KMS-11 (cell line): ENCODE data around the gene SMOC2.

Source experiments
- H2AFZ ChIP-seq: fragments of 200-600 bp; sonication (generic); 2 replicates; pipeline ENCODE4 v1.6.1; 2016; ENCODE audit warnings: antibody characterized with exemption, mixed run types, low read depth
- H3K27ac ChIP-seq: fragments of 200-600 bp; sonication (generic); 2 replicates; pipeline ENCODE4 v1.6.1; 2016; ENCODE audit warnings: mild to moderate bottlenecking, mixed run types
- H3K27me3 ChIP-seq: fragments of 200-600 bp; sonication (generic); 2 replicates; pipeline ENCODE4 v1.6.1; 2017; ENCODE audit warnings: mild to moderate bottlenecking, low read depth, mixed run types, moderate library complexity; ENCODE audit not compliant: insufficient read depth
- H3K36me3 ChIP-seq: fragments of 200-600 bp; sonication (generic); 2 replicates; pipeline ENCODE4 v1.6.1; 2017; ENCODE audit warnings: mild to moderate bottlenecking, mixed run types; ENCODE audit not compliant: insufficient read depth
- H3K4me1 ChIP-seq: fragments of 200-600 bp; sonication (generic); 2 replicates; pipeline ENCODE4 v1.6.1; 2016; ENCODE audit warnings: mild to moderate bottlenecking, low read depth, mixed run types; ENCODE audit not compliant: poor library complexity, severe bottlenecking
- H3K4me2 ChIP-seq: fragments of 200-600 bp; sonication (generic); 2 replicates; pipeline ENCODE4 v1.7.0; 2016; ENCODE audit warnings: mild to moderate bottlenecking, mixed run types
- H3K4me3 ChIP-seq: fragments of 200-600 bp; sonication (generic); IDR thresholded peaks from 2 replicates; pipeline ENCODE4 v1.6.1; 2017; ENCODE audit warnings: low read depth, low read length, mixed read lengths; ENCODE audit not compliant: insufficient read depth
- H3K79me2 ChIP-seq: fragments of 200-600 bp; sonication (generic); 2 replicates; pipeline ENCODE4 v1.6.1; 2016; ENCODE audit warnings: low read depth, mixed run types; ENCODE audit not compliant: insufficient read depth
- H3K9ac ChIP-seq: fragments of 200-600 bp; sonication (generic); 2 replicates; pipeline ENCODE4 v1.6.1; 2016; ENCODE audit warnings: mild to moderate bottlenecking, mixed run types
- H4K20me1 ChIP-seq: fragments of 200-600 bp; sonication (generic); 2 replicates; pipeline ENCODE4 v1.6.1; 2016; ENCODE audit warnings: mild to moderate bottlenecking, mixed run types; ENCODE audit not compliant: insufficient read depth
- TF ChIP-seq, protein P1 (sequence below): fragments of 200-600 bp; sonication (generic); conservative IDR thresholded peaks from 2 replicates; pipeline ENCODE4 v1.6.1; 2017; ENCODE audit warnings: low read depth, mild to moderate bottlenecking, antibody characterized with exemption, low read length, moderate library complexity, mixed read lengths

The SMOC2 gene

DNA sequence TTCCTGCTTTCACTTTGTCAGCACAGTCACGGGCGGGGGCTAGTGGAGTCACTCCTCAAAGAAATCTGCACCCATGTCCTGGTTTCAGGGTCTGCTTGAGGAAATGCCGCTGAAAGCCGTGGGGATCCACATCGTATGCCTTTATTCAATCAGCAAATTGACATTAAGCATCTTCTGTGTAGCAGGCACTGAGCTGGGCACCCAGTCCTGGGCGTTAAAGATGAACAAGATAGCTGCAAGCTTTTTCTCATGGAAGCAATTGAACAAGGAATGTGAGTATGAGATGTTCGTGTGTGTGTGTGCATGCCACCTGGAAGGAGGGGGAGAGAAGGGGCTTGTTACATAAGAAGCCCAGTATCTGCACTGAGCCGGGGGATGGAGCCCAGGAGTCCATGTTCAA, 243.9 kb downstream of the SMOC2 start:
- H3K27ac ChIP-seq, result no peak overlapping the region
- H3K4me3 ChIP-seq, result no peak overlapping the region
- no peaks in the 10 kb centered on the region for H3K27me3 ChIP-seq

DNA sequence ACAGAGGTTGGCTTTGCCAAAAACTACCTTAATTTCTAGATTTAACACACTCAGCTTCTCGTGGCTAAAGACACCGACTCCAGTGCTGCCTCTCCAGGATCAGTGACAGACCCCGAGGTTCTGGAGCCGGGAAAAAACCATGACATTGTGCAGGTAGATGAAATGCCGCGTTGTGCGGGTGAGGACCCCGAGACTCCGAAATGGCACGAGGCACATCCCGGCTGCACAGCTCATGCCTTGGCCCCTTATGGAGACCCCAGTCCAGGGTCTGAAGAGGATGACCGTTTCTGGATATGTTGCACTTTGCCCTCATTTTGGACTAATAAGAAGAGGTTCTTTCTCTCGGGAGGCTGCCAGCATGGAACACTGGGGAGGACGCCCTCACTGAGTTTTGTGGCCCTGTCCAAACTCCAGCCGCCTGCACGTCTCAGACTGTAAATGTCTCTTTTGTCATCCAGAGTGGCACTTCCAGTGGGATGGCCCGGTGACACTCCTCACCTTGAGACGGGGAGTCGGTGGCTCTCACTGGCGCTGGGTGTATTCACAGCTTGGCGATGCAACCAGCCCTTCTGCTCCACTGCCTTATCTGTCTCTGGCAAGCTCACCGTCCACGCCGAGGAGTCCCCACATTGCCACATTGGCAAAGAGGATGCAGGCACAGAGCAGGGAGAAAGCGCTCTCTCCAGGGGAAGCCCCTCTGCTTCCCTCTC, 245.2 kb downstream of the SMOC2 start:
- Histone ChIP-seq H3K79me2 (no peaks in the 10 kb centered on the region), H3K9ac (no peak overlapping the region), H3K4me2 (no peak overlapping the region), H3K4me3 (no peak overlapping the region), H3K4me1 (no peaks in the 10 kb centered on the region), H2AFZ (no peak overlapping the region), H4K20me1 (no peaks in the 10 kb centered on the region), H3K36me3 (no peaks in the 10 kb centered on the region), H3K27ac (no peak overlapping the region), H3K27me3 (no peaks in the 10 kb centered on the region)
- TF ChIP-seq, protein P1, sequence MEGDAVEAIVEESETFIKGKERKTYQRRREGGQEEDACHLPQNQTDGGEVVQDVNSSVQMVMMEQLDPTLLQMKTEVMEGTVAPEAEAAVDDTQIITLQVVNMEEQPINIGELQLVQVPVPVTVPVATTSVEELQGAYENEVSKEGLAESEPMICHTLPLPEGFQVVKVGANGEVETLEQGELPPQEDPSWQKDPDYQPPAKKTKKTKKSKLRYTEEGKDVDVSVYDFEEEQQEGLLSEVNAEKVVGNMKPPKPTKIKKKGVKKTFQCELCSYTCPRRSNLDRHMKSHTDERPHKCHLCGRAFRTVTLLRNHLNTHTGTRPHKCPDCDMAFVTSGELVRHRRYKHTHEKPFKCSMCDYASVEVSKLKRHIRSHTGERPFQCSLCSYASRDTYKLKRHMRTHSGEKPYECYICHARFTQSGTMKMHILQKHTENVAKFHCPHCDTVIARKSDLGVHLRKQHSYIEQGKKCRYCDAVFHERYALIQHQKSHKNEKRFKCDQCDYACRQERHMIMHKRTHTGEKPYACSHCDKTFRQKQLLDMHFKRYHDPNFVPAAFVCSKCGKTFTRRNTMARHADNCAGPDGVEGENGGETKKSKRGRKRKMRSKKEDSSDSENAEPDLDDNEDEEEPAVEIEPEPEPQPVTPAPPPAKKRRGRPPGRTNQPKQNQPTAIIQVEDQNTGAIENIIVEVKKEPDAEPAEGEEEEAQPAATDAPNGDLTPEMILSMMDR, result no peak

More for the DNA sequence above, 243.9 kb downstream of the SMOC2 start:
- H2AFZ ChIP-seq, result no peak overlapping the region
- no peaks in the 10 kb centered on the region for H3K4me1 ChIP-seq
- H3K79me2 ChIP-seq, result no peaks in the 10 kb centered on the region
- H3K9ac ChIP-seq, result no peak overlapping the region
- no peaks in the 10 kb centered on the region for H4K20me1 ChIP-seq
- H3K4me2 ChIP-seq, result no peak overlapping the region
- TF ChIP-seq, protein P1, result no peak
- H3K36me3 ChIP-seq, result no peaks in the 10 kb centered on the region

DNA sequence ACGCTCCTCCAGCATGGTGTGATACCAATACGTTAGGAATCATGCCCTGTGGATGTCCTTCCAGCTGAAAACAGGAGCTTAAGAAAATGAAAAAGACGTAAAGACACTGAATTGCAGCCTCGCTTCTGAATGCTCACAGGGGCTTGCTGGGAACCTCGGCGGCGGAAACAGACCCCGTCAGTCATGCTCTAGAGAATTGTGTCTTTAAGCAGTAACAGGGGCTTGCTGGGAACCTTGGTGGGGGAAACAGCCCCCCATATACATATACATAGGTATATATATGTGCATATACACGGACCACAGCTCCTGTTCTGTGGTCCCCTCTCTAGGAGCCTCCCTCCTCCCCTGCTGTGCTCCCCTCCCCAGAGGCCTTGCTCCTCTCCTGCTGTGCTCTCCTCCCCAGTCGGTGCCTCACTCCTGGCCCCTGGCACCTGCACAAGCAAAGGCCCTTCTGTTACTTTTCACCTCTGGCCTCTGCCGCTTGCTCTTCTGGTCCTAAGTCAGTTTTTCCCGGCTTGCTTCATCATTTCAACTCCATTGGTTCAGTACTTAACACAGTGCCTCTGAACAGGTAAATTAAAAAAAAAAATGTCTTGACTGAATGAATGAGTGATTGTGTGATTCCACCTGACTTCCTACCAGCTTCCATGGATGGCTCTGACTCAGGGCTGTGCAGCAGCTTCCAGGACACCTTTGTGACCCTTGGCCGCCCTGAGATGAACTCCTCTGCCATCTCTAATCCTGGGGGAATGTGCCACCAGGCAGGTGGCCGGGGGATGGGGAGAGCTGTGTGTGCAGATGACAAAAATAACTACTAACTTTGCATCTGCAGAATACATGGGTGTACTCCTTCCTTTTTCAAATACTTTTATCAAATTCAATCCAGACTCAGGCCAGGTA, 246.1 kb downstream of the SMOC2 start:
- no peaks in the 10 kb centered on the region for H4K20me1 ChIP-seq
- no peaks in the 10 kb centered on the region for H3K4me1 ChIP-seq
- H2AFZ ChIP-seq, result no peak overlapping the region
- H3K36me3 ChIP-seq, result no peaks in the 10 kb centered on the region
- no peaks in the 10 kb centered on the region for H3K27me3 ChIP-seq
- H3K4me3 ChIP-seq, result no peak overlapping the region
- H3K9ac ChIP-seq, result no peak overlapping the region
- TF ChIP-seq, protein P1, result no peak
- H3K79me2 ChIP-seq, result no peaks in the 10 kb centered on the region
- H3K27ac ChIP-seq, result no peak overlapping the region
- H3K4me2 ChIP-seq, result no peak overlapping the region

- H3K4me3 ChIP-seq, result no peak overlapping the region
Observed at GRCh38 chr6:168690271-168690670, 249.3 kb downstream of the SMOC2 start.

More at GRCh38 chr6:168690271-168690670, 249.3 kb downstream of the SMOC2 start:
- Histone ChIP-seq H3K4me1 (no peaks in the 10 kb centered on the region), H3K4me2 (no peak overlapping the region), H3K79me2 (no peaks in the 10 kb centered on the region), H3K36me3 (no peaks in the 10 kb centered on the region), H3K27me3 (no peaks in the 10 kb centered on the region), H2AFZ (no peak overlapping the region), H4K20me1 (no peaks in the 10 kb centered on the region), H3K9ac (no peak overlapping the region), H3K27ac (no peak overlapping the region)
- TF ChIP-seq, protein P1, result no peak
